HPDE6-E6E7 (cell line): ENCODE data around the gene TUBB6.
A peak's percentile ranks its signal among the peaks of the same experiment; 100 is the strongest.

Source experiments
- DNase-seq: peaks from one replicate; pipeline ENCODE4 v3.0.0; 2011; ENCODE audit warnings: missing footprints; ENCODE audit errors: extremely low spot score

TUBB6 gene

GRCh38 chr18:12307701-12308385, at the start of gene TUBB6:
Gene TUBB6, plus strand, starts transcription at chr18:12308241. Its CDS starts 52 bp downstream, at chr18:12308293.
- peak; percentile 60 for DNase-seq

- DNase-seq = no peak
Measured at GRCh38 chr18:12258719-12259705, 49.0 kb upstream of the TUBB6 start.

GRCh38 chr18:12262748-12263147, 45.3 kb upstream of the TUBB6 start:
- DNase-seq = no peak

GRCh38 chr18:12264864-12265263, 43.2 kb upstream of the TUBB6 start:
- no peak for DNase-seq

GRCh38 chr18:12271376-12272235, 36.4 kb upstream of the TUBB6 start:
- DNase-seq = peak; percentile 87

- DNase-seq = no peak
Measured at GRCh38 chr18:12274793-12275192, 33.2 kb upstream of the TUBB6 start.

GRCh38 chr18:12276736-12277554, 31.1 kb upstream of the TUBB6 start:
- no peak for DNase-seq

GRCh38 chr18:12278215-12278671, 29.8 kb upstream of the TUBB6 start:
- no peak for DNase-seq

GRCh38 chr18:12278741-12279682, 29.0 kb upstream of the TUBB6 start:
- no peak for DNase-seq

- no peak for DNase-seq
Measured at GRCh38 chr18:12279781-12280531, 28.1 kb upstream of the TUBB6 start.

GRCh38 chr18:12281861-12282260, 26.2 kb upstream of the TUBB6 start:
- no peak for DNase-seq

- peak; percentile 63 for DNase-seq
Measured at GRCh38 chr18:12282442-12283039, 25.5 kb upstream of the TUBB6 start.

- DNase-seq = no peak
Measured at GRCh38 chr18:12283256-12283655, 24.8 kb upstream of the TUBB6 start.

GRCh38 chr18:12283666-12284065, 24.4 kb upstream of the TUBB6 start:
- no peak for DNase-seq

GRCh38 chr18:12287131-12287681, 20.8 kb upstream of the TUBB6 start:
- DNase-seq = peak; percentile 47

- DNase-seq = peak; percentile 83
Measured at GRCh38 chr18:12287684-12288402, 20.2 kb upstream of the TUBB6 start.

GRCh38 chr18:12288403-12288755, 19.7 kb upstream of the TUBB6 start:
- DNase-seq = no peak

- no peak for DNase-seq
Measured at GRCh38 chr18:12290086-12290485, 18.0 kb upstream of the TUBB6 start.
